CD14-positive monocyte (primary cell): Measurements from ENCODE around the gene CASP10. TPM values are rescaled to one million over a fixed set of nuclear protein-coding genes. Genes with fewer than 3 reads are reported as not detected.

ENCODE experiments used
- DNase-seq, 3 donors: peaks; one replicate each; pipeline ENCODE4 v3.0.0-alpha.2; 2011 to 2022
- H2AFZ ChIP-seq: 2 replicates; pipeline ENCODE4 v1.6.0; 2012; ENCODE audit warnings: mild to moderate bottlenecking, low read depth, low read length, inconsistent platforms; ENCODE audit not compliant: insufficient read depth, poor library complexity, severe bottlenecking
- H3K27ac ChIP-seq, 2 donors: 1 replicate in 1 of 2; 2 replicates in 1 of 2; pipeline ENCODE4 v1.5.1; 2012 to 2013; ENCODE audit warnings: low read length in 2 of 2, control low read depth in 1 of 2, inconsistent platforms in 1 of 2, low read depth in 1 of 2, mild to moderate bottlenecking in 1 of 2
- H3K27me3 ChIP-seq, 2 donors: one replicate each; pipeline versions ENCODE4 v1.6.0 to v1.6.1; 2011 to 2013; ENCODE audit warnings: low read length in 2 of 2; ENCODE audit not compliant: control insufficient read depth in 2 of 2, insufficient read depth in 2 of 2
- H3K36me3 ChIP-seq, 2 donors: replicated peaks in 1 of 2; 1 replicate in 1 of 2; 2 replicates in 1 of 2; pipeline versions ENCODE4 v1.5.1 to v1.6.1; 2012 to 2013; ENCODE audit warnings: low read length in 2 of 2, control low read depth in 1 of 2, inconsistent platforms in 1 of 2, mild to moderate bottlenecking in 1 of 2; ENCODE audit not compliant: insufficient read depth in 2 of 2, control insufficient read depth in 1 of 2
- H3K4me1 ChIP-seq, 2 donors: 1 replicate in 1 of 2; 2 replicates in 1 of 2; pipeline versions ENCODE4 v1.5.1 to v1.6.1; 2012 to 2013; ENCODE audit warnings: low read length in 2 of 2, control low read depth in 1 of 2, inconsistent platforms in 1 of 2, mild to moderate bottlenecking in 1 of 2, moderate library complexity in 1 of 2; ENCODE audit not compliant: insufficient read depth in 2 of 2, control insufficient read depth in 1 of 2
- H3K4me2 ChIP-seq: replicated peaks from 2 replicates; pipeline ENCODE3; 2012; ENCODE audit warnings: low read length, moderate library complexity, mild to moderate bottlenecking; ENCODE audit not compliant: poor library complexity, severe bottlenecking; ENCODE audit errors: extremely low read depth
- H3K4me3 ChIP-seq, 3 experiments: fragments of 200-600 bp in 1 of 3; sonication (generic) in 1 of 3; replicated peaks in 1 of 3; 1 replicate in 2 of 3; 2 replicates in 1 of 3; pipeline ENCODE4 v1.5.1; 2011 to 2013; ENCODE audit warnings: low read length in 3 of 3, mild to moderate bottlenecking in 3 of 3, control low read depth in 2 of 3, low read depth in 2 of 3, inconsistent platforms in 1 of 3, moderate library complexity in 1 of 3
- H3K79me2 ChIP-seq: 2 replicates; pipeline ENCODE4 v1.6.0; 2012; ENCODE audit warnings: mild to moderate bottlenecking, control low read depth, inconsistent platforms, low read length, moderate library complexity; ENCODE audit not compliant: insufficient read depth
- H3K9ac ChIP-seq: 2 replicates; pipeline ENCODE4 v1.6.0; 2017; ENCODE audit warnings: low read length, mild to moderate bottlenecking; ENCODE audit not compliant: insufficient read depth, poor library complexity, severe bottlenecking
- H3K9me3 ChIP-seq, 2 donors: replicated peaks in 1 of 2; 1 replicate in 1 of 2; 2 replicates in 1 of 2; pipeline versions ENCODE4 v1.5.1 to v1.6.1; 2012 to 2013; ENCODE audit warnings: low read length in 2 of 2, control low read depth in 1 of 2; ENCODE audit not compliant: control insufficient read depth in 1 of 2, insufficient read depth in 1 of 2
- H4K20me1 ChIP-seq: 2 replicates; pipeline ENCODE4 v1.6.0; 2012; ENCODE audit warnings: mild to moderate bottlenecking, low read length, control low read depth, moderate library complexity; ENCODE audit not compliant: insufficient read depth
- H3K27ac Mint-ChIP-seq, 7 donors: one replicate each; pipeline ENCODE4 v1.8.0; 2020; ENCODE audit warnings: mild to moderate bottlenecking in 7 of 7, mixed read lengths in 7 of 7, moderate library complexity in 6 of 7, inconsistent platforms in 2 of 7
- H3K27me3 Mint-ChIP-seq, 3 donors: one replicate each; pipeline ENCODE4 v1.8.0; 2021 to 2022; ENCODE audit warnings: low read depth in 3 of 3, mild to moderate bottlenecking in 3 of 3, mixed read lengths in 3 of 3, moderate library complexity in 3 of 3, inconsistent platforms in 1 of 3
- H3K36me3 Mint-ChIP-seq, 2 donors: one replicate each; pipeline ENCODE4 v1.8.0; 2020; ENCODE audit warnings: mixed read lengths in 2 of 2, inconsistent platforms in 1 of 2, mild to moderate bottlenecking in 1 of 2
- H3K4me1 Mint-ChIP-seq: one replicate; pipeline ENCODE4 v1.8.0; 2020; ENCODE audit warnings: mild to moderate bottlenecking, mixed read lengths
- H3K4me3 Mint-ChIP-seq, 2 donors: one replicate each; pipeline ENCODE4 v1.8.0; 2020; ENCODE audit warnings: mild to moderate bottlenecking in 2 of 2, mixed read lengths in 2 of 2, moderate library complexity in 1 of 2
- H3K9me3 Mint-ChIP-seq, 7 donors: one replicate each; pipeline ENCODE4 v1.8.0; 2020 to 2022; ENCODE audit warnings: mixed read lengths in 7 of 7, mild to moderate bottlenecking in 6 of 7, moderate library complexity in 6 of 7, inconsistent platforms in 2 of 7
- WGBS: methylation state at CpG from one replicate; pipeline ENCODE4 v1.1.5; 2013; ENCODE audit warnings: missing lambda C conversion rate; ENCODE audit not compliant: insufficient coverage; 5-methylcytosine and 5-hydroxymethylcytosine counted together
- intact Hi-C, 2 donors: fragments of 100-400 bp; cut with micrococcal nuclease; formaldehyde crosslinking; loops; one replicate each; pipeline versions ENCODE4 v1.15.0 to v1.15.1; 2023
- polyA plus RNA-seq, 3 donors: library from polyadenylated mRNA; depleted of rRNA in 1 of 3; unstranded in 2 of 3; stranded (reverse) in 1 of 3; fragments of 300-500 nt in 2 of 3; fragments of >200 nt in 1 of 3; fragmentation: Illumina TruSeq in 2 of 3; gene quantifications; 1 replicate in 2 of 3; 2 replicates in 1 of 3; pipeline ENCODE4 v1.2.3, GENCODE V29; 2012 to 2021
- TF ChIP-seq, protein P1 (sequence below): fragments of 200-600 bp; IDR thresholded peaks from one replicate; pipeline ENCODE4 v1.8.0; 2022; ENCODE audit warnings: antibody characterized with exemption, mild to moderate bottlenecking

Gene CASP10
- polyA plus RNA-seq, 3 donors, result 17.7 to 23.3 (median 18.9) TPM

DNA sequence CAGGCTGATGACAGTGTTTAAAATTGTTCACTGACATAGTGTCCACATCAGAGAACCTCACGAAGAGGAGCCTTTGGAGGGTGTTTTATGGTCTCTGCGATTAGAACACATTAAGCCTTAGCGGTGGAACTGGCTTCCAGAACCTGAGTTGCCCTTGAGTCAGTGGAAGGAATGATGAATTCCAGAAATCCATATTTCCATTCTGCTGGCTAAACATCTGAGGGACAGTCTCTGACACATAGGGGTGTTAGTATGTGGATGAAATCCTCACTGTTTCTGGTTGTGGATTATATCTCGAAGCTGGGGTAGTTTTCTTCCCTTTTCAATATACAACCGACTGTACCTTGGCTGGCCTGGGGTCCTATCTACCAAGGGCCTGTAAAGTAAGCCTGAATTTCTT, 4.0 kb downstream of the CASP10 start:
- TF ChIP-seq, protein P1, sequence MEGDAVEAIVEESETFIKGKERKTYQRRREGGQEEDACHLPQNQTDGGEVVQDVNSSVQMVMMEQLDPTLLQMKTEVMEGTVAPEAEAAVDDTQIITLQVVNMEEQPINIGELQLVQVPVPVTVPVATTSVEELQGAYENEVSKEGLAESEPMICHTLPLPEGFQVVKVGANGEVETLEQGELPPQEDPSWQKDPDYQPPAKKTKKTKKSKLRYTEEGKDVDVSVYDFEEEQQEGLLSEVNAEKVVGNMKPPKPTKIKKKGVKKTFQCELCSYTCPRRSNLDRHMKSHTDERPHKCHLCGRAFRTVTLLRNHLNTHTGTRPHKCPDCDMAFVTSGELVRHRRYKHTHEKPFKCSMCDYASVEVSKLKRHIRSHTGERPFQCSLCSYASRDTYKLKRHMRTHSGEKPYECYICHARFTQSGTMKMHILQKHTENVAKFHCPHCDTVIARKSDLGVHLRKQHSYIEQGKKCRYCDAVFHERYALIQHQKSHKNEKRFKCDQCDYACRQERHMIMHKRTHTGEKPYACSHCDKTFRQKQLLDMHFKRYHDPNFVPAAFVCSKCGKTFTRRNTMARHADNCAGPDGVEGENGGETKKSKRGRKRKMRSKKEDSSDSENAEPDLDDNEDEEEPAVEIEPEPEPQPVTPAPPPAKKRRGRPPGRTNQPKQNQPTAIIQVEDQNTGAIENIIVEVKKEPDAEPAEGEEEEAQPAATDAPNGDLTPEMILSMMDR, result no peak
- peaks cover 31 to 59% of the 10 kb centered on the region in 2 donors for H3K4me1 ChIP-seq
- WGBS, result no CpG with 5 or more reads among the region's 5 CpGs

DNA sequence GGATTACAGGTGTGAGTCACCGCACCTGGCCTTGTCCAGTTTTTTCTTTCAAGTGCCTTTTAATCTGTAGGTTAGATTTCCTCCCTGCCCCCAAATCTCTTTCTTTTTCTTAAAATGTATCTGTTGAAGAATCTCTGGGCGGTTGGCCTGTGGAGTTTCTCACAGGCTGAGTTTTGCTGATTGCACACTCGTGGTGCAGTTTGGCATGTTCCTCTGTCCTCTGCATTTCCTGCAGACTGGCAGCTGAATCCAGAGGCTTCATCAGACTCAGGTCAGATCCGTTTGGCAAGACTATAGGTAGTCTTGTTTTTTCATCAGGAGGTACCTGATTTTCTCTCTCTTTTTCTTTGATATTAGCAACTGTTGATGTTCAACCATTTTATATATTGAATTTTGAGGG, 5.5 kb downstream of the CASP10 start:
- no peaks in the 10 kb centered on the region for H3K9me3 ChIP-seq

More for the DNA sequence above, 4.0 kb downstream of the CASP10 start:
- Mint-ChIP-seq H3K36me3 (peaks cover 52 to 63% of the 10 kb centered on the region in 2 donors), H3K27ac (peak overlapping the region in 2 of 7 donors; percentile 50), H3K4me3 (no peak overlapping the region), H3K4me1 (peaks cover 66% of the 10 kb centered on the region), H3K9me3 (no peaks in the 10 kb centered on the region), H3K27me3 (no peaks in the 10 kb centered on the region)
- Histone ChIP-seq H3K27me3 (no peaks in the 10 kb centered on the region), H3K79me2 (peaks cover 90% of the 10 kb centered on the region), H3K36me3 (peaks cover 44 to 64% of the 10 kb centered on the region in 2 donors), H3K27ac (peak overlapping the region in 1 of 2 donors; percentile 64), H2AFZ (no peak overlapping the region), H3K4me2 (no peak overlapping the region), H3K9ac (no peak overlapping the region), H3K9me3 (no peaks in the 10 kb centered on the region), H4K20me1 (peaks cover 72% of the 10 kb centered on the region), H3K4me3 (no peak overlapping the region)
- intact Hi-C loops, result loop anchor here in 1 of 2 donors (10.0 kb wide), 1 partner anchor 222 kb away; the partner anchor contains the start of gene ORC2
- DNase-seq, result no peak

More for the DNA sequence above, 5.5 kb downstream of the CASP10 start:
- H3K4me3 Mint-ChIP-seq, result no peak overlapping the region
- peaks cover 67% of the 10 kb centered on the region for H3K4me1 Mint-ChIP-seq
- no peaks in the 10 kb centered on the region for H3K9me3 Mint-ChIP-seq
- H3K4me3 ChIP-seq, result no peak overlapping the region
- H3K79me2 ChIP-seq, result peaks cover 91% of the 10 kb centered on the region
- H4K20me1 ChIP-seq, result peaks cover 82% of the 10 kb centered on the region
- H3K36me3 ChIP-seq, result peaks cover 53 to 76% of the 10 kb centered on the region in 2 donors
- no peak overlapping the region for H3K27ac ChIP-seq
- H3K27ac Mint-ChIP-seq, result peak overlapping the region in 1 of 7 donors; percentile 23
- peaks cover 33 to 54% of the 10 kb centered on the region in 2 donors for H3K4me1 ChIP-seq
- H3K27me3 Mint-ChIP-seq, result no peaks in the 10 kb centered on the region
- intact Hi-C loops, result loop anchor here in 1 of 2 donors (10.0 kb wide), 1 partner anchor 224 kb away; the partner anchor contains the start of gene ORC2
- 94% methylated on average over 2 of the region's 4 CpGs for WGBS
- DNase-seq, result no peak
- H3K36me3 Mint-ChIP-seq, result peaks cover 64 to 75% of the 10 kb centered on the region in 2 donors
- H3K9ac ChIP-seq, result no peak overlapping the region
- TF ChIP-seq, protein P1, result no peak
- H3K4me2 ChIP-seq, result no peak overlapping the region
- no peaks in the 10 kb centered on the region for H3K27me3 ChIP-seq
- H2AFZ ChIP-seq, result no peak overlapping the region
